ENCODE results near the gene MMP20. TPM values are rescaled to one million over a fixed set of nuclear protein-coding genes. Genes with fewer than 3 reads are reported as not detected.

Gene MMP20
- total and polyA plus RNA-seq, 4 donors, result not detected

DNA sequence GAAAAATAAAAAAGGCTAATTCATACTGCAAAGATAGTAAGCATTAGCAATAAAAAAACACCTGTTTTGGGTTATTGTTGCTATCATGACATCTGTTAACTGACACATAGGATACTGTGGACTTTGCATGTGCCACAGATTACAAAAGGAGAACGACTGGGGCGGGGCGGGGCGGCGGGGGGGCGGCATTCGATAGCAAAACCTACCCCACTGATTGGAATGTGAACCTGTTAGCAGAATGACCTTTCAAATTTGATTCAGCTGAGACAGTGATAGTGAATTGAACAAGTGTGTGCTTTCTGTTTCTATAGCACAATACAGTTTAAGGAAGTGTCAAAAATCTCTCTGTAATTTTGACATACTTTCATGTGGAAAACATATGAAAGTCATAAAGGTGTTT is 14.9 kb downstream of the MMP20 start:
- no peak overlapping the region for H3K27ac ChIP-seq (ENCODE audit: low read depth in 1 of 2, low read length in 1 of 2)
- H3K4me1 ChIP-seq (ENCODE audit: control insufficient read depth in 5 of 5, insufficient read depth in 5 of 5, low read length in 5 of 5), result no peaks in the 10 kb centered on the region
- DNase-seq (no peak), ATAC-seq (ENCODE audit: insufficient read depth, low FRiP score) (no peak)
- no peaks in the 10 kb centered on the region for H3K36me3 ChIP-seq (ENCODE audit: control insufficient read depth in 4 of 4, insufficient read depth in 4 of 4, low read length in 4 of 4)
- no peaks in the 10 kb centered on the region for H3K9me3 ChIP-seq (ENCODE audit: control insufficient read depth in 4 of 4, insufficient read depth in 3 of 4, low read length in 3 of 4)
- TF ChIP-seq CTCF (IDR thresholded peaks at IDR 0.05; ENCODE audit: control extremely low read depth, extremely low read depth), result no peak
- 71 to 82% methylated on average over 7 of the region's 7 CpGs for WGBS, 2 donors
- H3K27me3 ChIP-seq (ENCODE audit: control insufficient read depth in 3 of 3, insufficient read depth in 3 of 3, low read length in 2 of 3), result no peaks in the 10 kb centered on the region
- no peak overlapping the region for H3K4me3 ChIP-seq
- H3K9ac ChIP-seq (ENCODE audit: insufficient read depth in 1 of 2, low read length in 2 of 2), result no peak overlapping the region

DNA sequence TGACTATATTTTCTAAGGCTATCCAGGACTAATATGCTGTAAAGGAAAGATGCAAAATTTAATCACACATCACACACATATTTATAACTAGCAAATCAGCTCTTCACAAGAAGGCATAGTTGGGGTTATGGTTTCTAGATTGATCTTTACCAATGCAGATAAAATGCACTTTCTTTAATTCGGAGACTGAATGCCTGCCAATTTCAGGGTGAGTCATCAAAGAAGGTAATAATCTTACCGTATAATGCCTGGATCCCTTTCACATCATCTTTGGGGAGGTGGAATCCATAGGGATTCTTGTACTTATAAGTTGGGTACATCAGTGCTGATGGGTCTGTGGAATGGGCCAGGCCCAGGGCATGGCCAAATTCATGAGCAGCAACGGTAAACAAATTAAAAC is 16.4 kb downstream of the MMP20 start:
- TF ChIP-seq CTCF (IDR thresholded peaks at IDR 0.05; ENCODE audit: control extremely low read depth, extremely low read depth), result no peak
- H3K27ac ChIP-seq (ENCODE audit: low read depth in 1 of 2, low read length in 1 of 2), result no peak overlapping the region
- no peak overlapping the region for H3K9ac ChIP-seq (ENCODE audit: insufficient read depth in 1 of 2, low read length in 2 of 2)
- DNase-seq (no peak), ATAC-seq (ENCODE audit: insufficient read depth, low FRiP score) (no peak)
- no peaks in the 10 kb centered on the region for H3K27me3 ChIP-seq (ENCODE audit: control insufficient read depth in 3 of 3, insufficient read depth in 3 of 3, low read length in 2 of 3)
- H3K36me3 ChIP-seq (ENCODE audit: control insufficient read depth in 4 of 4, insufficient read depth in 4 of 4, low read length in 4 of 4), result no peaks in the 10 kb centered on the region
- H3K4me1 ChIP-seq (ENCODE audit: control insufficient read depth in 5 of 5, insufficient read depth in 5 of 5, low read length in 5 of 5), result no peaks in the 10 kb centered on the region
- no peak overlapping the region for H3K4me3 ChIP-seq
- H3K9me3 ChIP-seq (ENCODE audit: control insufficient read depth in 4 of 4, insufficient read depth in 3 of 4, low read length in 3 of 4), result no peaks in the 10 kb centered on the region
- WGBS, 2 donors, result 91 to 92% methylated on average over 3 of the region's 3 CpGs

- no peak overlapping the region for H3K27ac ChIP-seq (ENCODE audit: low read depth in 1 of 2, low read length in 1 of 2)
- H3K4me1 ChIP-seq (ENCODE audit: control insufficient read depth in 5 of 5, insufficient read depth in 5 of 5, low read length in 5 of 5), result peaks cover 0 to 4% (median 0%) of the 10 kb centered on the region in 5 donors
- TF ChIP-seq CTCF (IDR thresholded peaks at IDR 0.05; ENCODE audit: control extremely low read depth, extremely low read depth), result no peak
- H3K27me3 ChIP-seq (ENCODE audit: control insufficient read depth in 3 of 3, insufficient read depth in 3 of 3, low read length in 2 of 3), result no peaks in the 10 kb centered on the region
- ATAC-seq (ENCODE audit: insufficient read depth, low FRiP score) (no peak), DNase-seq (no peak)
- no peak overlapping the region for H3K9ac ChIP-seq (ENCODE audit: insufficient read depth in 1 of 2, low read length in 2 of 2)
- no peaks in the 10 kb centered on the region for H3K9me3 ChIP-seq (ENCODE audit: control insufficient read depth in 4 of 4, insufficient read depth in 3 of 4, low read length in 3 of 4)
- no peak overlapping the region for H3K4me3 ChIP-seq
- WGBS, 2 donors, result 92 to 93% methylated on average over 3 of the region's 3 CpGs
- H3K36me3 ChIP-seq (ENCODE audit: control insufficient read depth in 4 of 4, insufficient read depth in 4 of 4, low read length in 4 of 4), result no peaks in the 10 kb centered on the region
These were observed 20.3 kb downstream of the MMP20 start for GRCh38 chr11:102604875-102605274.

DNA sequence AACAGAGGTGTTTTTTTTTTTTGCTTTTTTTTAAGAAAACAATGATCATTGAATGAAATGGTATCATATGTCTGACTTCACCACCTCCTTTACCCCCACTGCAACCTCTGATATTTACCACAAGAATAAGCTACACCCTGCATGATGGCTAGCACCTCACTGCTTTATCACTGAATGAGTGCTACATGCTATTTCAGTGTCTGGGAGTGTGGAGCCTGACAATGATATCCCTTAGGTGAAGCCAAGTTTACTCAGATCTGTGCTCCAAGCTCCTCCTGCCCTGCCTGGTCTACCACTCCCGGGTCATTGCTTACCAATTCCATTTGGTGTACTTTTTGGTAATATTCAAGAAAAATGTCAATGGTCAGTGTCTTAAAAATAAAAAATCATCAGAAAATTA is 21.1 kb downstream of the MMP20 start:
- H3K9me3 ChIP-seq (ENCODE audit: control insufficient read depth in 4 of 4, insufficient read depth in 3 of 4, low read length in 3 of 4), result no peaks in the 10 kb centered on the region
- peaks cover 0 to 4% (median 0%) of the 10 kb centered on the region in 5 donors for H3K4me1 ChIP-seq (ENCODE audit: control insufficient read depth in 5 of 5, insufficient read depth in 5 of 5, low read length in 5 of 5)
- H3K36me3 ChIP-seq (ENCODE audit: control insufficient read depth in 4 of 4, insufficient read depth in 4 of 4, low read length in 4 of 4), result no peaks in the 10 kb centered on the region
- no peak for TF ChIP-seq CTCF (IDR thresholded peaks at IDR 0.05; ENCODE audit: control extremely low read depth, extremely low read depth)
- DNase-seq, result no peak
- 84 to 95% methylated on average over 1 of the region's 1 CpG for WGBS, 2 donors
- no peak overlapping the region for H3K4me3 ChIP-seq
- no peak overlapping the region for H3K9ac ChIP-seq (ENCODE audit: insufficient read depth in 1 of 2, low read length in 2 of 2)
- no peak overlapping the region for H3K27ac ChIP-seq (ENCODE audit: low read depth in 1 of 2, low read length in 1 of 2)
- H3K27me3 ChIP-seq (ENCODE audit: control insufficient read depth in 3 of 3, insufficient read depth in 3 of 3, low read length in 2 of 3), result no peaks in the 10 kb centered on the region
- no peak for ATAC-seq (ENCODE audit: insufficient read depth, low FRiP score)
